Measurements from ENCODE around the gene ERG28. TPM values are rescaled to one million over a fixed set of nuclear protein-coding genes. Genes with fewer than 3 reads are reported as not detected.

Gene ERG28
- total and polyA plus RNA-seq, 2 donors (not counting 3 experiments of a cell fraction or from before 2014, with no cell fraction given): 31.9 to 46.0 TPM

DNA sequence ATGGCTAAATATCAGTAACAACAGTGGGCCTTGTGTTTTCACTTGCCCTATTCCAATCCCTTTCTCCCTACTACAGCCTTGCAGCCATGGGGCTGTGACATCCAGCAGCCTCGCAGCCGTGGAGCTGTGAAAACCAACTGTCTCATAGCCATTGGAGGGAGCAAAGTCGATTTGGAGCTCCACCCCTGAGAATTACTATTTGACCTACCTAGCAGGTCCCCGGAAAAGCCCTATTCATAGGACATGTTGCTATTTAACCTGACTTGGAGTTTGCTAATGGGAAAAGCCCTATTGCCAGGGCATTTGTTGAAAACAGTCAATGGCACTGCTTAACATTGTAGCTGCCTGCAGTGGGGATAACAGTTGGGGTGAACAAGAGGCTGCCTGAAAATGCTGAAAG is 33.3 kb downstream of the ERG28 start:
- no peaks in the 10 kb centered on the region for H3K79me2 ChIP-seq (ENCODE audit: control insufficient read depth, insufficient read depth, low read length)
- no peak for FAIRE-seq
- H3K4me1 ChIP-seq (ENCODE audit: control insufficient read depth, extremely low read depth, insufficient read depth, low read length): no peaks in the 10 kb centered on the region
- H3K9ac ChIP-seq (replicated peaks; ENCODE audit: extremely low read depth, insufficient read depth, low read length): no peak overlapping the region
- H3K4me2 ChIP-seq (ENCODE audit: insufficient read depth, low read length): no peak overlapping the region
- dilution Hi-C loops (cut with MboI; ENCODE audit: extremely low pct_ligation_motif_present, low sequenced_read_pairs) (no loop called here), intact Hi-C loops (cut with micrococcal nuclease) (no loop called here)
- no peak overlapping the region for H2AFZ ChIP-seq (ENCODE audit: low read depth, low read length)
- H3K27ac ChIP-seq (ENCODE audit: insufficient read depth, low read depth, low read length): no peak overlapping the region
- POLR2A ChIA-PET: no interaction called here
- H3K9me1 ChIP-seq (replicated peaks; ENCODE audit: control insufficient read depth, extremely low read depth, insufficient read depth, low read length): no peaks in the 10 kb centered on the region
- TF ChIP-seq FOS (IDR thresholded peaks at IDR 0.05; ENCODE audit: borderline replicate concordance, insufficient read depth, low read length): no peak
- no peak for TF ChIP-seq MYC (IDR thresholded peaks at IDR 0.05; ENCODE audit: low read depth, low read length)
- TF ChIP-seq, protein P1, sequence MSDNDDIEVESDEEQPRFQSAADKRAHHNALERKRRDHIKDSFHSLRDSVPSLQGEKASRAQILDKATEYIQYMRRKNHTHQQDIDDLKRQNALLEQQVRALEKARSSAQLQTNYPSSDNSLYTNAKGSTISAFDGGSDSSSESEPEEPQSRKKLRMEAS (IDR thresholded peaks at IDR 0.05; ENCODE audit: insufficient read depth, insufficient read length): no peak
- no peak for TF ChIP-seq GATA2 (IDR thresholded peaks at IDR 0.05; ENCODE audit: insufficient read depth, insufficient read length, low read depth, low read length)
- TF ChIP-seq POLR2A (IDR thresholded peaks at IDR 0.05; ENCODE audit: low read depth, low read length): no peak
- no peak for TF ChIP-seq EZH2 (IDR thresholded peaks at IDR 0.05; ENCODE audit: borderline replicate concordance, low read depth, low read length, severe bottlenecking)
- no peak for TF ChIP-seq JUN (IDR thresholded peaks at IDR 0.05; ENCODE audit: borderline replicate concordance, insufficient read depth, insufficient read length, low read depth)
- H3K36me3 ChIP-seq (ENCODE audit: control insufficient read depth in 2 of 2, extremely low read depth in 1 of 2, insufficient read depth in 2 of 2, low read length in 2 of 2): no peaks in the 10 kb centered on the region
- no peak for DNase-seq (ENCODE audit: low read depth, low spot score)
- H3K27me3 ChIP-seq (ENCODE audit: control insufficient read depth in 2 of 2, insufficient read depth in 2 of 2, low read length in 2 of 2): peaks cover 0 to 7% of the 10 kb centered on the region in 2 experiments
- CTCF ChIA-PET: interaction anchor here (0.7 kb wide), 1 partner anchor 50 kb away, joined by 3 read pairs; no protein-coding TSS in a partner anchor
- no peak overlapping the region for H3K4me3 ChIP-seq (replicated peaks in 1 of 3; ENCODE audit: insufficient read depth in 1 of 3, low read depth in 1 of 3, low read length in 3 of 3)
- H3K9me3 ChIP-seq (replicated peaks; ENCODE audit: control insufficient read depth, insufficient read depth, low read length): no peaks in the 10 kb centered on the region
- BruUV-seq (replicated peaks): no TSS peak
- H4K20me1 ChIP-seq (replicated peaks; ENCODE audit: control insufficient read depth, extremely low read depth, insufficient read depth, low read length): no peaks in the 10 kb centered on the region

DNA sequence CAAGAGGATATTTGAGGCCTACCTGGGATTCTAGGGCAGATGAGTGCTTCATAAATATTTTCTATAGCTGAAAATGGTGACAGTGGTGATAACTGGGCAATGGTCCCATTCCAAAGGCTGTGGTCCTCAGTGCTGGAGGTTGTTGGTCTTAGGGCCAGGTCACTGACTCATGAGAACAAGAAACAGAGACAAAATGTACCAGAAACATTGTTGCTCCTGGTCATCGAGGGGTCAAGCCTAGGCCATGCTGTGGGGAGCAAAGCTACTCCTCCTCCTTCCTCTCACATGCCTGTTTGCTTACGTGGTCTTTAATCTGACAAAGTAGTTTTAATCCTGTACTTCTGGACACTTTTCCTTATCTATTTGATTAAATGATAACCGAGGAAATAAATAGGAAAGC is 33.8 kb downstream of the ERG28 start:
- no TSS peak for BruUV-seq (replicated peaks)
- ChIA-PET CTCF (no interaction called here), POLR2A (no interaction called here)
- FAIRE-seq: no peak
- dilution Hi-C loops (cut with MboI; ENCODE audit: extremely low pct_ligation_motif_present, low sequenced_read_pairs) (no loop called here), intact Hi-C loops (cut with micrococcal nuclease) (no loop called here)
- no peak for DNase-seq (ENCODE audit: low read depth, low spot score)
- Histone ChIP-seq H3K27ac (ENCODE audit: insufficient read depth, low read depth, low read length) (no peak overlapping the region), H3K9ac (replicated peaks; ENCODE audit: extremely low read depth, insufficient read depth, low read length) (no peak overlapping the region), H3K4me1 (ENCODE audit: control insufficient read depth, extremely low read depth, insufficient read depth, low read length) (no peaks in the 10 kb centered on the region), H3K4me3 (replicated peaks in 1 of 3; ENCODE audit: insufficient read depth in 1 of 3, low read depth in 1 of 3, low read length in 3 of 3) (no peak overlapping the region), H3K9me1 (replicated peaks; ENCODE audit: control insufficient read depth, extremely low read depth, insufficient read depth, low read length) (no peaks in the 10 kb centered on the region), H4K20me1 (replicated peaks; ENCODE audit: control insufficient read depth, extremely low read depth, insufficient read depth, low read length) (no peaks in the 10 kb centered on the region), H2AFZ (ENCODE audit: low read depth, low read length) (no peak overlapping the region), H3K36me3 (ENCODE audit: control insufficient read depth in 2 of 2, extremely low read depth in 1 of 2, insufficient read depth in 2 of 2, low read length in 2 of 2) (no peaks in the 10 kb centered on the region), H3K79me2 (ENCODE audit: control insufficient read depth, insufficient read depth, low read length) (no peaks in the 10 kb centered on the region), H3K9me3 (replicated peaks; ENCODE audit: control insufficient read depth, insufficient read depth, low read length) (no peaks in the 10 kb centered on the region), H3K4me2 (ENCODE audit: insufficient read depth, low read length) (no peak overlapping the region), H3K27me3 (ENCODE audit: control insufficient read depth in 2 of 2, insufficient read depth in 2 of 2, low read length in 2 of 2) (peaks cover 0 to 10% of the 10 kb centered on the region in 2 experiments)
- TF ChIP-seq JUN (IDR thresholded peaks at IDR 0.05; ENCODE audit: borderline replicate concordance, insufficient read depth, insufficient read length, low read depth) (no peak), POLR2A (IDR thresholded peaks at IDR 0.05; ENCODE audit: low read depth, low read length) (no peak), FOS (IDR thresholded peaks at IDR 0.05; ENCODE audit: borderline replicate concordance, insufficient read depth, low read length) (no peak), POLR2AphosphoS5 (IDR thresholded peaks at IDR 0.05; ENCODE audit: insufficient read depth, low read depth, low read length) (no peak), GATA2 (IDR thresholded peaks at IDR 0.05; ENCODE audit: insufficient read depth, insufficient read length, low read depth, low read length) (no peak), EZH2 (IDR thresholded peaks at IDR 0.05; ENCODE audit: borderline replicate concordance, low read depth, low read length, severe bottlenecking) (no peak), MYC (IDR thresholded peaks at IDR 0.05; ENCODE audit: low read depth, low read length) (no peak)
- TF ChIP-seq, protein P1 (IDR thresholded peaks at IDR 0.05; ENCODE audit: insufficient read depth, insufficient read length): no peak
- TF ChIP-seq, protein P2, sequence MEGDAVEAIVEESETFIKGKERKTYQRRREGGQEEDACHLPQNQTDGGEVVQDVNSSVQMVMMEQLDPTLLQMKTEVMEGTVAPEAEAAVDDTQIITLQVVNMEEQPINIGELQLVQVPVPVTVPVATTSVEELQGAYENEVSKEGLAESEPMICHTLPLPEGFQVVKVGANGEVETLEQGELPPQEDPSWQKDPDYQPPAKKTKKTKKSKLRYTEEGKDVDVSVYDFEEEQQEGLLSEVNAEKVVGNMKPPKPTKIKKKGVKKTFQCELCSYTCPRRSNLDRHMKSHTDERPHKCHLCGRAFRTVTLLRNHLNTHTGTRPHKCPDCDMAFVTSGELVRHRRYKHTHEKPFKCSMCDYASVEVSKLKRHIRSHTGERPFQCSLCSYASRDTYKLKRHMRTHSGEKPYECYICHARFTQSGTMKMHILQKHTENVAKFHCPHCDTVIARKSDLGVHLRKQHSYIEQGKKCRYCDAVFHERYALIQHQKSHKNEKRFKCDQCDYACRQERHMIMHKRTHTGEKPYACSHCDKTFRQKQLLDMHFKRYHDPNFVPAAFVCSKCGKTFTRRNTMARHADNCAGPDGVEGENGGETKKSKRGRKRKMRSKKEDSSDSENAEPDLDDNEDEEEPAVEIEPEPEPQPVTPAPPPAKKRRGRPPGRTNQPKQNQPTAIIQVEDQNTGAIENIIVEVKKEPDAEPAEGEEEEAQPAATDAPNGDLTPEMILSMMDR (IDR thresholded peaks at IDR 0.05; ENCODE audit: extremely low read depth in 1 of 2, insufficient read depth in 1 of 2, low read depth in 1 of 2, low read length in 2 of 2): no peak
